Small intestine (tissue), 7 donors: ENCODE measurements around the gene SLC1A4. TPM values are rescaled to one million over a fixed set of nuclear protein-coding genes. Genes with fewer than 3 reads are reported as not detected.
"Not testable (repeated sequence)": the region's sequence is repeated elsewhere in the genome, so short reads cannot be mapped to it uniquely, and the experiment has no call there.

Source experiments
- DNase-seq, 2 donors: peaks; one replicate each; pipeline versions ENCODE4 v3.0.0 to v3.0.0-alpha.2; 2013
- FAIRE-seq: peaks from 2 replicates; lab custom pipeline; 2012; peaks lifted over from hg19 to GRCh38; lab: Jason Lieb, UNC
- H3K27ac ChIP-seq, 3 donors: one replicate each; pipeline ENCODE4 v1.5.1; 2013; ENCODE audit warnings: low read length in 2 of 3, mild to moderate bottlenecking in 2 of 3, control low read depth in 1 of 3, inconsistent platforms in 1 of 3, low read depth in 1 of 3, moderate library complexity in 1 of 3
- H3K27me3 ChIP-seq, 3 donors: one replicate each; pipeline ENCODE4 v1.6.1; 2013; ENCODE audit warnings: low read length in 3 of 3, inconsistent platforms in 1 of 3; ENCODE audit not compliant: control insufficient read depth in 3 of 3, insufficient read depth in 3 of 3
- H3K36me3 ChIP-seq, 3 donors: one replicate each; pipeline ENCODE4 v1.6.1; 2013; ENCODE audit warnings: low read length in 3 of 3, inconsistent platforms in 1 of 3, low read depth in 1 of 3, mild to moderate bottlenecking in 1 of 3, moderate library complexity in 1 of 3; ENCODE audit not compliant: control insufficient read depth in 3 of 3, insufficient read depth in 2 of 3
- H3K4me1 ChIP-seq, 3 donors: one replicate each; pipeline ENCODE4 v1.6.1; 2013; ENCODE audit warnings: low read length in 2 of 3, inconsistent platforms in 1 of 3, low read depth in 1 of 3, mild to moderate bottlenecking in 1 of 3, moderate library complexity in 1 of 3; ENCODE audit not compliant: control insufficient read depth in 3 of 3, insufficient read depth in 2 of 3
- H3K4me3 ChIP-seq, 3 donors: one replicate each; pipeline ENCODE4 v1.5.1; 2013; ENCODE audit warnings: low read length in 3 of 3, control low read depth in 1 of 3, inconsistent platforms in 1 of 3, low read depth in 1 of 3, mild to moderate bottlenecking in 1 of 3, moderate library complexity in 1 of 3
- H3K9me3 ChIP-seq, 2 donors: one replicate each; pipeline ENCODE4 v1.6.1; 2013; ENCODE audit warnings: low read depth in 1 of 2, low read length in 1 of 2; ENCODE audit not compliant: control insufficient read depth in 2 of 2, insufficient read depth in 1 of 2
- WGBS, 3 donors: extraction: QIAGEN DNeasy Blood & Tissue Kit; methylation state at CpG; one replicate each; pipeline ENCODE4 v1.1.7; 2013; 5-methylcytosine and 5-hydroxymethylcytosine counted together
- polyA plus RNA-seq, 4 donors: library from polyadenylated mRNA; stranded (reverse) in 3 of 4; unstranded in 1 of 4; fragments of 200-250 nt in 3 of 4; fragments of 120-200 nt in 1 of 4; gene quantifications; one replicate each; pipeline versions ENCODE4 v1.2.1 to v1.2.3, GENCODE V29; 2013
- donor health status: healthy with polysubstance abuse.
- donor health status: control.
- donor health status: control.
- donor health status: Bipolar disorder and iron deficiency.
- donor health status: healthy.

Gene SLC1A4
- polyA plus RNA-seq, 4 donors: 0.67 to 18.7 (median 3.9) TPM

- Histone ChIP-seq H3K27me3 (no peaks in the 10 kb centered on the region), H3K9me3 (no peaks in the 10 kb centered on the region), H3K27ac (no peak overlapping the region), H3K4me1 (peaks cover 0 to 2% (median 0%) of the 10 kb centered on the region in 3 donors), H3K36me3 (peaks cover 0 to 1% (median 0%) of the 10 kb centered on the region in 3 donors), H3K4me3 (no peak overlapping the region)
- no peak for DNase-seq
- no peak for FAIRE-seq
- WGBS, 3 donors: 75 to 81% (median 80%) methylated on average over 3 of the region's 3 CpGs
Measured at GRCh38 chr2:65000644-65001043, 11.4 kb downstream of the SLC1A4 start.

GRCh38 chr2:65003037-65003436 is 13.8 kb downstream of the SLC1A4 start:
- 79 to 80% (median 80%) methylated on average over 3 of the region's 3 CpGs for WGBS, 3 donors
- no peak for DNase-seq

GRCh38 chr2:65004232-65004631 is 15.0 kb downstream of the SLC1A4 start:
- H3K9me3 ChIP-seq, DNase-seq, FAIRE-seq, H3K36me3 ChIP-seq, H3K27me3 ChIP-seq, H3K4me1 ChIP-seq, H3K27ac ChIP-seq, H3K4me3 ChIP-seq: not testable (repeated sequence)
- WGBS, 3 donors: 96 to 99% (median 98%) methylated on average over 3 of the region's 3 CpGs

More at GRCh38 chr2:65003037-65003436, 13.8 kb downstream of the SLC1A4 start:
- Histone ChIP-seq H3K4me3 (no peak overlapping the region), H3K4me1 (peaks cover 0 to 2% (median 0%) of the 10 kb centered on the region in 3 donors), H3K27ac (no peak overlapping the region), H3K36me3 (peaks cover 0 to 3% (median 0%) of the 10 kb centered on the region in 3 donors), H3K9me3 (no peaks in the 10 kb centered on the region), H3K27me3 (no peaks in the 10 kb centered on the region)
- no peak for FAIRE-seq

GRCh38 chr2:65013776-65014175 is 24.6 kb downstream of the SLC1A4 start:
- Histone ChIP-seq H3K27ac (no peak overlapping the region), H3K4me3 (no peak overlapping the region), H3K4me1 (no peaks in the 10 kb centered on the region), H3K9me3 (no peaks in the 10 kb centered on the region), H3K27me3 (no peaks in the 10 kb centered on the region), H3K36me3 (peaks cover 0 to 12% (median 4%) of the 10 kb centered on the region in 3 donors)
- FAIRE-seq (no peak), DNase-seq (no peak)
- 81 to 90% (median 82%) methylated on average over 1 of the region's 1 CpG for WGBS, 3 donors

- FAIRE-seq: no peak
- Histone ChIP-seq H3K4me1 (no peaks in the 10 kb centered on the region), H3K27me3 (no peaks in the 10 kb centered on the region), H3K4me3 (no peak overlapping the region), H3K36me3 (peaks cover 2 to 19% (median 8%) of the 10 kb centered on the region in 3 donors), H3K9me3 (no peaks in the 10 kb centered on the region), H3K27ac (no peak overlapping the region)
- WGBS, 3 donors: 90 to 97% (median 91%) methylated on average over 5 of the region's 5 CpGs
- DNase-seq: no peak
Measured at GRCh38 chr2:65015731-65016130, 26.5 kb downstream of the SLC1A4 start.

GRCh38 chr2:65016789-65017188 is 27.6 kb downstream of the SLC1A4 start:
- Histone ChIP-seq H3K36me3 (peaks cover 2 to 28% (median 8%) of the 10 kb centered on the region in 3 donors), H3K27ac (peak overlapping the region in 1 of 3 donors; percentile 18), H3K4me3 (no peak overlapping the region), H3K27me3 (no peaks in the 10 kb centered on the region), H3K9me3 (no peaks in the 10 kb centered on the region), H3K4me1 (no peaks in the 10 kb centered on the region)
- FAIRE-seq (no peak), DNase-seq (no peak)
- 81 to 94% (median 90%) methylated on average over 6 of the region's 6 CpGs for WGBS, 3 donors

- H3K9me3 ChIP-seq: no peaks in the 10 kb centered on the region
- WGBS, 3 donors: 69 to 74% (median 70%) methylated on average over 4 of the region's 4 CpGs
- no peaks in the 10 kb centered on the region for H3K27me3 ChIP-seq
- DNase-seq (no peak), FAIRE-seq (no peak)
- peaks cover 2 to 29% (median 8%) of the 10 kb centered on the region in 3 donors for H3K36me3 ChIP-seq
- no peak overlapping the region for H3K4me3 ChIP-seq
- H3K4me1 ChIP-seq: no peaks in the 10 kb centered on the region
- H3K27ac ChIP-seq: no peak overlapping the region
Measured at GRCh38 chr2:65017335-65017734, 28.1 kb downstream of the SLC1A4 start.

- no peaks in the 10 kb centered on the region for H3K4me1 ChIP-seq
- DNase-seq (no peak), FAIRE-seq (no peak)
- WGBS, 3 donors: 89 to 98% (median 96%) methylated on average over 15 of the region's 15 CpGs
- peak overlapping the region in 1 of 3 donors; percentile 64 for H3K27ac ChIP-seq
- peaks cover 2 to 29% (median 8%) of the 10 kb centered on the region in 3 donors for H3K36me3 ChIP-seq
- H3K4me3 ChIP-seq: no peak overlapping the region
- no peaks in the 10 kb centered on the region for H3K27me3 ChIP-seq
- no peaks in the 10 kb centered on the region for H3K9me3 ChIP-seq
Measured at GRCh38 chr2:65018141-65018582, 29.0 kb downstream of the SLC1A4 start.

GRCh38 chr2:65019010-65019409 is 29.8 kb downstream of the SLC1A4 start:
- no peak for DNase-seq

More at GRCh38 chr2:65019010-65019409, 29.8 kb downstream of the SLC1A4 start:
- Histone ChIP-seq H3K9me3 (no peaks in the 10 kb centered on the region), H3K27ac (no peak overlapping the region), H3K4me1 (no peaks in the 10 kb centered on the region), H3K36me3 (peaks cover 2 to 31% (median 8%) of the 10 kb centered on the region in 3 donors), H3K4me3 (no peak overlapping the region), H3K27me3 (no peaks in the 10 kb centered on the region)
- WGBS, 3 donors: 86 to 87% (median 86%) methylated on average over 1 of the region's 1 CpG
- FAIRE-seq: no peak
